Stimulated activated CD8-positive, alpha-beta memory T cell treated with anti-CD3 and anti-CD28 coated beads, Interleukin-7, amount 100 ng/mL, for 48 hours (primary cell): ENCODE results near the gene HOXD13.

ENCODE experiments used
- DNase-seq, 2 donors: peaks; one replicate each; pipeline ENCODE4 v3.0.0-alpha.2; 2020; ENCODE audit warnings: low read depth in 1 of 2; ENCODE audit errors: extremely low read depth in 1 of 2

The HOXD13 gene

GRCh38 chr2:176118601-176119339 lies 26.2 kb downstream of the HOXD13 start:
- DNase-seq, result no peak

- no peak for DNase-seq
Measured at GRCh38 chr2:176120364-176121189, 28.1 kb downstream of the HOXD13 start.

GRCh38 chr2:176121190-176122051 lies 28.9 kb downstream of the HOXD13 start:
- DNase-seq, result no peak

- DNase-seq, result no peak
Measured at GRCh38 chr2:176122052-176122682, 29.6 kb downstream of the HOXD13 start.

- DNase-seq, result no peak
Measured at GRCh38 chr2:176122683-176123410, 30.3 kb downstream of the HOXD13 start, which contains the start of gene HOXD9. TSS of gene HOXD9 (plus strand) at chr2:176122719. CDS start at chr2:176122769, 50 bp downstream.

GRCh38 chr2:176123411-176124109 lies 31.0 kb downstream of the HOXD13 start:
- no peak for DNase-seq

GRCh38 chr2:176124110-176124946 lies 31.8 kb downstream of the HOXD13 start:
- DNase-seq, result no peak

GRCh38 chr2:176124947-176125771 lies 32.6 kb downstream of the HOXD13 start:
- DNase-seq, result no peak

- DNase-seq, result no peak
Measured at GRCh38 chr2:176125772-176126054, 33.2 kb downstream of the HOXD13 start.

- peak in 1 of 2 donors; percentile 26 for DNase-seq
Measured at GRCh38 chr2:176126929-176127773, 34.6 kb downstream of the HOXD13 start.

GRCh38 chr2:176127774-176128072 lies 35.2 kb downstream of the HOXD13 start:
- no peak for DNase-seq

- no peak for DNase-seq
Measured at GRCh38 chr2:176128172-176128981, 35.9 kb downstream of the HOXD13 start.

GRCh38 chr2:176128982-176129796 lies 36.7 kb downstream of the HOXD13 start, which contains the start of gene HOXD8:
TSS of gene HOXD8 (plus strand) at chr2:176129705. CDS start at chr2:176130367, 662 bp downstream.
- no peak for DNase-seq

GRCh38 chr2:176129813-176130146 lies 37.3 kb downstream of the HOXD13 start:
- no peak for DNase-seq

GRCh38 chr2:176130147-176130956 lies 37.8 kb downstream of the HOXD13 start:
- DNase-seq, result no peak
